KG1 (cell line): ENCODE measurements around the gene COTL1.
A peak's percentile ranks its signal among the peaks of the same experiment; 100 is the strongest.
"Not testable (repeated sequence)": the region's sequence is repeated elsewhere in the genome, so short reads cannot be mapped to it uniquely, and the experiment has no call there.

ENCODE experiments used
- DNase-seq: peaks from one replicate; lab custom pipeline; 2025; lab: John Stamatoyannopoulos, UW

Gene COTL1

DNA sequence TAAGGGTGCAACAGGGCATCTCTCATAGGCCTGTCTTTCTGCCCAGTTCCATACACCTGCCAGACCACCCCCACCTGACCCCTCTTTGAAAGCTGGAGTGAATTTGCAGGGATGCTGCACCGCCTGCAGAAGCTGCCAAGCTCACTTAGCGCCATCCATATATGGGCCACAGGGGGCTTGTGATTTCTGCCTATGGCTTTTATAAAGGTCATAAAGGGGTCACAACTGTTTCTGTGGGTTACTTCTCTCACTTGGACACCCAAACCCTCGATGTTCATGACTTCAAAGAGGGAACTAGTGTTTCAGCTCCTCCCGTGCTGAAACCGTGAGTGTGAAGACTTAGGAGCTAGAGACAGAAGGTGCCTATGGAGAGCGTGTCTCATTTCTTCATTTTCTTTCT, 89.6 kb downstream of the COTL1 start:
- peak; percentile 19 for DNase-seq

DNA sequence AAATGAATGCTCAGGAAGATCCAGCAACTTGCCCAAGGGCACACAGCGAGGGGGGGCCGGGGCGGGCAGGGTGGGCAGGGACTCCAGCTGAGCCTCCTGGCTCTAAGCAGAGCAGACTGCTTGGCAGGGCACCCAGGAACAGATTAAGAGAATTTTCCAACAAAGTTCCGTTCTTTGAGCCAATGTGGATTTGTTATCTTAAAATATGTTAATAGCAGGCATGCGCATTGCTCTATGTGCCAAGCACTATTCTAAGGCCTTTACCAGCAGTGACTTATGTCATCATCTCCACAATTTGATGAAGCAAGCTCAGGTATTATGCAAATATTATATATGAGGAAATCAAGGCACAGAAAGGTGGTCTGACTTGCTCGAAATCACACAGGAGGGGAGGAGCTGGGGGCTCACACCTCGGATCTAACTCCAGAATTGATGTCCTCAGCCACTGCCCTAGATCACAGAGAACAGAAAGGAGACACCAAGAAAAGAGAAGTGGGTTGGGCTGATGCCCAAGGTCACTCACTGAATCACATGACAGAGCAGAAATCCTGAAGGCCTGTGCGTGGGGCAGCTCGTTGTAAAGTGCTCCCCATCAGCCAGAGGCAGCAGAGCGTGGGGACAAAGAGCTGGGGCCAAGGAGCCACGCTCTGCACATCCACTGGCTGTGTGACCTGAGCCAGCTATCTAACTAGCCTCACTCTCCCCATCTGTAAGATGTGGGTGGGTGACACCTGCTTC, 90.2 kb downstream of the COTL1 start:
- no peak for DNase-seq

GRCh38 chr16:84526794-84527531, 90.9 kb downstream of the COTL1 start:
- DNase-seq = no peak

- DNase-seq = not testable (repeated sequence)
These were observed 92.8 kb downstream of the COTL1 start for GRCh38 chr16:84524941-84525581.

- DNase-seq = no peak
These were observed 93.4 kb downstream of the COTL1 start for GRCh38 chr16:84524346-84524920.

DNA sequence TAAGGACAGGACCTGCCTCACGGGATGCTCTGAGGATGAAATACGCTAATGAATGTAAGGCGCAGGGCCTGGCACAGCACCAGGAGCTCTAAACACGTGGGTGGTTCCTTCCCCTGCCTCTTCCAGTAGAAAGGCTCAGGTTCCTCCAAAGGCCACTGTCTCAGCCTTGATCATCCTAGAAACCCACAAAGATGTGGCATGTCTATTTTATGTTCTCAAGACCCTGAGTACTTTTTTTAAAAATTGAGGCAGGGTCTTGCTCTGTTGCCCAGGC, 96.4 kb downstream of the COTL1 start:
- DNase-seq = no peak

DNA sequence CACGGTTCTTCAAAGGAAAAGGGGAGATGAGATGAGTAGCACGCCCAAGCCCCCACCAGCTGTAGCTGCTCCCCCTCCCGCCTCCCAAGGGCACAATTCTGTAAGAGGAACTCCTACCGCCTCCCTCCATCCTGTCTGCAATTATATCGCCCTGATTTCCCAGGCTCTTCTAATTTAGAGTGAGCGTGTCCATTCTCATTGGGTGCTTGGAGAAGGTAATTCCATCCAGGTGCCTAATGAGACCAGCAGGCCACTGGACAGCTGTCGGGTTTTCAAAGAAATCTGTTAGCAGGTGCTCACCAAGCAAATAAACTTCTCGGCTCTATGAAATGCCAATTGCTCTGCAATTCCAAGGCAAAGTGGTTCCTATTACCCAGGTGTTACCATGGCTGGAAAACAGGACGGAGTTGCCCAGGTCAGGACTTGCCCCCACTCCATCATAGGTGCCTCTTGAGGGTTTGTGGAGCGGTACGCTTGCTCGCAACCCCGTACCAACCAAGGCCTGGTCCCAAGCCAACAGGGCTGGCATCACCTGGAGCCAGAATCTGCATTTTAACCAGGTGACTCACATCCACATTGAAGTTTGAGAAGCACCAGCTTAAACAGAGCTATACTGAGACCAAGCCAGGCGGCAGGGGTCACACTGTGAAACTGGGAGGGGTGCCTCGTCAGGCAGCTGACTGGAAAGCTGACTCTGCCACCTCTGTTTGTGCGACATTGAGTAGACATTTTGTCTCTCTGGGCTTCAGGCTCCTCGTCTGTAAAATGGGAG, 97.0 kb downstream of the COTL1 start:
- DNase-seq = no peak

- no peak for DNase-seq
These were observed 98.0 kb downstream of the COTL1 start for GRCh38 chr16:84519855-84520254.

GRCh38 chr16:84518804-84519341, 99.0 kb downstream of the COTL1 start:
- no peak for DNase-seq

DNA sequence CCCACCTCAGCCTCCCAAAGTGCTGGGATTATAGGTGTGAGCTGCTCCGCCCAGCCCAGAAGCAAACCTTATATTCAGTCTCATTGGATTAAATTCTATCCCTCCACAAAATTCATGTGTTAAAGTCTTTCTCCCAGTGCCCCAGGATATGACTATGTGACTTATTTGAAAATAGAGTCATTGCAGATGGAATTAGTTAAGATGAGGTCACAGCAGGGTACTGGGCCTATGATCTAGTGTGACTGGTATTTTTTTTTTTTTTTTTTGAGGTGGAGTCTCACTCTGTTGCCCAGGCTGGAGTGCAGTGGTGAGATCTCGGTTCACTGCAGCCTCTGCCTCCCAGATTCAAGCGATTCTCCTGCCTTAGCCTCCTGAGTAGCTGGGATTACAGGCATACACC, 99.7 kb downstream of the COTL1 start:
- DNase-seq = not testable (repeated sequence)

GRCh38 chr16:84517366-84517765, 100.5 kb downstream of the COTL1 start:
- no peak for DNase-seq
